ENCODE results near the gene MST1. TPM values are rescaled to one million over a fixed set of nuclear protein-coding genes. Genes with fewer than 3 reads are reported as not detected.

Gene MST1
- total and polyA plus RNA-seq, 3 donors from 2014 or later: 60.3 to 73.4 (median 67.1) TPM

GRCh38 chr3:49722896-49723295 is 33.6 kb upstream of the MST1 start:
- intact Hi-C loops (cut with DNase I; ENCODE audit: low total_unique reads): no loop called here
- H3K4me3 ChIP-seq: peak overlapping the region; percentile 65 to 99
- no peak for TF ChIP-seq POLR2A (IDR thresholded peaks at IDR 0.05)
- TF ChIP-seq CTCF (IDR thresholded peaks at IDR 0.05): no peak
- no peaks in the 10 kb centered on the region for H3K36me3 ChIP-seq (ENCODE audit: low read depth, missing control alignments)
- DNase-seq: no peak
- peaks cover 25% of the 10 kb centered on the region for H3K4me1 ChIP-seq
- H3K27ac ChIP-seq: peak overlapping the region; percentile 77 to 92
- WGBS, 2 donors: 56 to 67% methylated on average over 7 to 8 of the region's 8 CpGs
- no peaks in the 10 kb centered on the region for H3K27me3 ChIP-seq
- no peaks in the 10 kb centered on the region for H3K9me3 ChIP-seq

- intact Hi-C loops (cut with DNase I; ENCODE audit: low total_unique reads): no loop called here
- Histone ChIP-seq H3K4me1 (peaks cover 25% of the 10 kb centered on the region), H3K27ac (no peak overlapping the region), H3K9me3 (no peaks in the 10 kb centered on the region), H3K36me3 (ENCODE audit: low read depth, missing control alignments) (no peaks in the 10 kb centered on the region), H3K27me3 (no peaks in the 10 kb centered on the region), H3K4me3 (no peak overlapping the region)
- no peak for TF ChIP-seq CTCF (IDR thresholded peaks at IDR 0.05)
- no peak for DNase-seq
- 81 to 85% methylated on average over 5 to 24 of the region's 26 CpGs for WGBS, 2 donors
Measured at GRCh38 chr3:49721896-49722781, 32.9 kb upstream of the MST1 start.

GRCh38 chr3:49721596-49721895 is 32.3 kb upstream of the MST1 start:
- H3K36me3 ChIP-seq (ENCODE audit: low read depth, missing control alignments): no peaks in the 10 kb centered on the region
- 73 to 83% methylated on average over 2 to 9 of the region's 9 CpGs for WGBS, 2 donors
- DNase-seq: no peak
- peaks cover 25% of the 10 kb centered on the region for H3K4me1 ChIP-seq
- no peak overlapping the region for H3K27ac ChIP-seq
- no peaks in the 10 kb centered on the region for H3K9me3 ChIP-seq
- H3K27me3 ChIP-seq: no peaks in the 10 kb centered on the region
- TF ChIP-seq POLR2A (IDR thresholded peaks at IDR 0.05) (no peak), CTCF (IDR thresholded peaks at IDR 0.05) (no peak)
- no peak overlapping the region for H3K4me3 ChIP-seq
- intact Hi-C loops (cut with DNase I; ENCODE audit: low total_unique reads): no loop called here

- TF ChIP-seq POLR2A (IDR thresholded peaks at IDR 0.05): no peak
- TF ChIP-seq CTCF (IDR thresholded peaks at IDR 0.05): no peak
- Histone ChIP-seq H3K27me3 (no peaks in the 10 kb centered on the region), H3K4me1 (peaks cover 25% of the 10 kb centered on the region), H3K27ac (no peak overlapping the region), H3K4me3 (no peak overlapping the region), H3K9me3 (no peaks in the 10 kb centered on the region), H3K36me3 (ENCODE audit: low read depth, missing control alignments) (no peaks in the 10 kb centered on the region)
- intact Hi-C loops (cut with DNase I; ENCODE audit: low total_unique reads): no loop called here
- WGBS, 2 donors: 38 to 48% methylated on average over 2 to 4 of the region's 4 CpGs
- no peak for DNase-seq
Measured at GRCh38 chr3:49720855-49721595, 31.8 kb upstream of the MST1 start.
